Activated CD8-positive, alpha-beta memory T cell treated with anti-CD3 and anti-CD28 coated beads, Interleukin-2, amount 50 U/mL, for 24 hours (primary cell): Measurements from ENCODE around the gene ATP1A1.

ENCODE experiments used
- DNase-seq: peaks from one replicate; pipeline ENCODE4 v3.0.0-alpha.2; 2020; ENCODE audit errors: extremely low read depth

Gene ATP1A1

GRCh38 chr1:116345011-116345410, 28.0 kb upstream of the ATP1A1 start:
- DNase-seq, result no peak

DNA sequence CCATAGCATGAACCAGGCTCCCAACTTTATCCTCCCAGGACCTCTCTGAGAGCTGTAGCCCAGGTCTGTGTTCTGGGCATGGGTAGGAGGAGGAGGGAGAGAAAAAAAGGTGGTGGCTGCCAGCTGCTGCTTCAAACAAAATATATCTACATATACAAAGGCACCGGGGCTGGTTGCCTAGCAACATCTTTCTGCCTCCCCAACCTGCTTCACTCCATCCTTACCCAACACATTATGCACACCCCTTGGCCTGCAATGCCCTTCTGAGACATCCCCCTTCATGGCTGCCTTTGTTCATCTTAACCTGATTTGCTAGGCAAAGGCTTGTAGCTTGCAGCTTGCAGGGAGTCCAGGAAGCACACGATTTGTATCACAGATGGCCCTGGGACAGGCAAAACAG, 27.2 kb upstream of the ATP1A1 start:
- DNase-seq, result no peak

DNA sequence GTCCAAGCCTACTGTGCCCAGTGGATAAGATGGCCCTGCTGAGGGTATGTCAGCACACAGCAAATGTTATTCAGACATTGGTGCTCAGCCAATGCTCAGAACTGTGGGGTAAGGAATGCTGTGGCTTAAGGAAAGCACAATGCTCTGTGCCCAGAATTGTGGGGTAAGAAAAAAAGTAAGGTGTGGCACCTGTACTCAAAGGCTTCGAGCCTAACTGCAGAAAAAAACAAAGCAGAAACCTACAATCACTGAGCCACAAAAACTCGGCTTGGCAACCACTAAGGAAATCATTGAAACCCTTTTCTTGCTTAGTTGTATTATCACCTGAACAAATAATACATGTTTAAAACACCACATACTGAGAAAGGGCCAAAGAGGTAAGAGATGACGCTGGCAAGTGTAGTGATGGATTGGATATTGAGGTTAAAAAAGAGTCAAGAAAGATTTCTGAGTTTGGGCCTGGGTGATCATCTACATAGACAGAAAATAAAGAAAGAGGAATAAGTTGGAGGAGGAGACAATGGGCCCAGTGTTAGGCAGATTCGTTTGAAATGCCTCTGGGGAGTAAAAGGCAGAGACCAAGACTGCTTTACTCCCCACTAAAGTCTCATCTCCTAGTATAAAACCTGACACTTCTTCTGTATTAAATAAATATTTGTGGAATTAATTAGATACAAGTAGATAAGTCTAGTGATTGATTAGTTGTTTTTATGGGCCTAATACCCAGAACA, 25.9 kb upstream of the ATP1A1 start:
- no peak for DNase-seq

- DNase-seq, result no peak
Measured at GRCh38 chr1:116347696-116348095, 25.3 kb upstream of the ATP1A1 start.

DNA sequence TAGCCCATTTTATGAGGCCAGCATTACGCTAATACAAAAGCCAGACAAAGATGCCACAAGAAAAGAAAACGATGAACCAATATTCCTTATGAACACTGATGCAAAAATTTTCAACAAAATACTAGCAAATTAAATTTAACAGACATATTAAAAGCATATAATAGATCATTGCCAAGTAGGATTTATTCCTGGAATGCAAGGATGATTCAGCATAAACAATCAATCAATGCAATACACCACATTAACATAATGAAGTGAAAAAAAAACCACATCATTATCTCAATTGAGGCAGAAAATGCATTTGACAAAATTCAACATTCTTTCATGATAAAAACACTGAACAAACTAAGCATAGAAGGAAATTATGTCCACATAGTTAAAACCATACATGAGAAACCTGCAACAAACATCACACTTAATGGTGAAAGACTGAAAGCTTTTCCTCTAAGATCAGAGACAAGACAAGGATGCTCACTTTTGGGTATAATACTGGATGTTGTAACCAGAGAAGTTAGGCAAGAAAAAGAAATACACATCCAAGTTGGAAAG, 22.9 kb upstream of the ATP1A1 start:
- DNase-seq, result no peak

DNA sequence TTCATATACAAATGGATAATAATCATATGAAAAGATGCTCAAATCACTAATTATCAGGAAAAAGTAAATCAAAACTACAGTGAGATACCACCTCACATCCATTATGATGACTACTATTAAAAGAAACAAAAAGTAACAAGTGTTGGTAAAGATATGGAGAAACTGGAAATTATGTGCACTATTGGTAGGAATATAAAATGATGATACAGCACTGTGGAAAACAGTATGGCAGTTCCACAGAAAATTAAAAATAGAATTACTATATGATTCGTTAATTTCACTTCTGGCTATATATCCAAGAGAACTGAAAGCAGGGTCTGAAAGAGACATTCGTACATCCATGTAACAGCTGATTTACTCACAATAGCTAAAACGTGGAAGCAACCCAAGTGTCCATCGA, 21.1 kb upstream of the ATP1A1 start:
- no peak for DNase-seq

GRCh38 chr1:116352349-116352813, 20.7 kb upstream of the ATP1A1 start:
- no peak for DNase-seq

DNA sequence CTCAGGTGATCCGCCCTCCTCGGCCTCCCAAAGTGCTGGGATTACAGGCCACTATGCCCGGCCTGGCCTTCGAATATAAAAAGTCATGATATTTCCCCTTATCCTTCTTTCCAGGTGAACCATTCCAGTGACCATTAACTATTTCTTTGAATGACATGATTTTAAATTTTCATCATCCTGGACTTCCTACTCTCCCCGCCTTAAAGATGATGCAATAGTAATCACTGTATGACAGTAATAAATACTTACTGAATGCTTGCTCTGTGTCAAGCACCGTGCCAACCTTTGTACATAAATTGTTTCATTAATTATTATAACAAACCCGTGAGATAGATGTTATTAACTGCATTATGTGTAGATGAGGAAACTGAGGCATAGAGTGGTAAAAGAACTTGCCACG, 19.9 kb upstream of the ATP1A1 start:
- DNase-seq, result no peak

GRCh38 chr1:116356067-116356466, 17.0 kb upstream of the ATP1A1 start:
- no peak for DNase-seq

DNA sequence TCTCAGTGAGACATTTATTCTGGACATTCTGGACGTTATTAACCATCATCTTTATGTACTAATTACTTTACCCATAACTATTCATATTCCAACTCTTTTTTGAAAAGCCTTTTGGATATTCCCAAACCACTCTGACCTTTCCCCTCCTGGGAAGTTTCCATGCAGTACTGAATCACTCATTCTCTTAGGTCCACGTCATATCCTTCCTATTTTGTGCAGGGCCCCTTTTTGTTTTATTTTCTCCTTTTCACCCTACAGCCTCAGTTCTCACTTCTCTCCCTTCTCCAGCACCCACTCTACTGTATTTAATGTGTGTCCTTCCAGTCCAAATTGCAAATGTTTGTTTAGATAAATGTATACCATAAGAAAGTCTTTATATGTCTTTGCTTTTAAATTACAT, 16.4 kb upstream of the ATP1A1 start:
- no peak for DNase-seq

DNA sequence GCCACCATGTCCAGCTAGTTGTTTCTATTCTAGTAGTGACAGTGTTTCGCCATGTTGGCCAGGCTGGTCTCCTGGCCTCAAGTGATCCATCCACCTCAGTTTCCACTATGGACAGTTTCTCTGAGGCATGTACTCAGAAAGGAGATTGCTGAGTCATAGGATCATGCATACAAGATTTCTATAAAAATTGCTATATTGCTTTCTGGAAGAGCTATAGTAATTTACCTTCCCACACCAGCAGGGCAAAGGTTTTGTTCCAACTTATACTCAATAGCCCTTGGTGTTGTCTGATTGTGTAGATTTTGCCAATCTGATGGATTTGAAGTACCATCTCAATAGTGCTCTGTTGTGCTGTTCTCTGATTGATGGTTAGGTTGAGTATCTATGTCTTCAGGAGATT, 15.6 kb upstream of the ATP1A1 start:
- no peak for DNase-seq

GRCh38 chr1:116359060-116359830, 13.8 kb upstream of the ATP1A1 start:
- no peak for DNase-seq

- no peak for DNase-seq
Measured at GRCh38 chr1:116359871-116360270, 13.2 kb upstream of the ATP1A1 start.

DNA sequence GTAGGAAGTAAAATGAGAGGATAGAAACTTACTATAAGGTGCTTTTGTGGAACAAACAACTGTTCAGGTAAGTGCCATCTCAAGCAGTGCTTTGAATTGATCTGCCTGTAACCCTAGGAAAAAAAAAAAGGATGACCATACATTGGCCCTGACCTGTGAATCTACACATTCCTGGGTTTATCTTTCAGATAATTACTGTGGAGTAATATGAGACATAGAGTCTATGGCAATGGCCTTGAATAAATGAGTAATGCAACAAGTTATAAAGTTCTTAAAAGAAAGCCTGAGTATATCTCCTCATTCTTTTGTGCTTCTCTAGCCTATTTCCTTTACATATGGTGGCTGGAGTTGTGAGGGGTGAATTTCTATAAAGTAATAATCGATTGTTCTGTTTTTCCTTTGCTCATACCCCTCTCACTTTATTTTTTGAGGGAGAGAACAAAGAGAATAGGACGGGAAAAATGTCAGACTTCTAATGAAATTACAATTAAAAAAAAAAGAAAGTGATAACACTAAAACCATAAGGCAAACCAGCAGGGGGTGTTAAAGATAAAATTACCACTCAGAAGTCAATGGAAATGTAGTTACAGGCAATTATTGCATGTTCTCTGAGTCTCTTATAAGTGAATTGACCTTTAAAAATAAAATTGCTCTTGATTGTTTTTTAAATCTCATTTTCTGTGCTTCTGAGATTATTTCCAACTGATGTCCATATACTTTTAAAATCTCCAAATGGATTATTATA, 12.4 kb upstream of the ATP1A1 start:
- DNase-seq, result no peak

DNA sequence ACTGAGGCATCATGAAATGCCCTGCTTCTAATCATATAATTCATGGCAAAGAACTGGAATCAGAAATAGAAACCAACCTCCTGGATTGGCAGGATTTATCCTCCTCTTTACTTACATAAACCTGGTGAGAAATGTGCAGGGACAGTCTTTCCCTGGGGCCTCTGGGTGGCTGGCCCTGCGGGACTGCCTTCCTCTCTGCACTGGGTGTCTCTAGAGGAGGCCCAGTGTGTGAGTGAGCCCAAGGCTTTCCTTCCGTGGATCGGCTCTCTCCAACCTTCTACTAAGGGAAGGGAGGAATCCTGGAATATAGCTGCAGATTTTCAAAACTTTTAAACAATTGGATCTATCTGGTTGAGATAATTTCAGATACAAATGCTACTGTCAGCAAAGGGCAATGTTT, 11.4 kb upstream of the ATP1A1 start:
- DNase-seq, result no peak

DNA sequence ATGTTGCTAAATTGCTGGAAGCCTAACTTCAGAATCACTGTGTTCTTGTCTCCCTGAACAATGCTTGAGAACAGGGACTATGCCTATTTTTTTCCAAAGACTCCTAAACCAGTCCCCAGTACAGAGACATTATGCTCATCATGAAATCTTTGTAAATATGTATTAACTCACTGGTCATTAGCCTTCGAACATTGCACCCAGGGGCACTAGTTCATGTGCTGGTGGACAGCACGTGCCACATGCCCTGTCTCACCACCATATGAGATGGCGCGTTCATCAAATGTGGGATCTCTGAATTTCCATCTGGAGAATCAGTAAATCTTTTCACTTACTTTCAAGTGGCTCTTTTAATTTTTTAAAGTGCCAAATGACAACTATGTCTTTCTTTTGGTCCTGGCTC, 11.0 kb upstream of the ATP1A1 start:
- no peak for DNase-seq

GRCh38 chr1:116365353-116365780, 7.7 kb upstream of the ATP1A1 start:
- no peak for DNase-seq

DNA sequence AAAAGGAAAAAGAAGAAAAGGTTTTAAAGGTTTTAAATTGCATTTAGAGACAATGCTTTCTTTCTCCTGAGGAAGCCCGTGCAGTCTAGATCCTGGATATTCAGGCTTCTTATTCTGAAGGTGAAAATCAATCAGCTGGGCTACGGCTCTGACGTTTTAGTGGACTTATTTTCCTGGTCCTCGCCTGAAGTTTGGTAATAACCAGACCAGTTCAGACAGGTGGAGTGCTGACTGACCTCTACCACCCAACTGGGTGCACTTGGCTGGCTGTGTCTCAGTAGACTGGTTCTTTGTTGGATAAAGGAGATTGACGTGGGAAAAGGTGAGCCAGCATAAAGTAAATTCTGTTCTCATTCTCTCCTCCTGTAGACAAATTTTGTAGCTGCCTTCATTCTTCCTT, 7.2 kb upstream of the ATP1A1 start:
- DNase-seq, result no peak

DNA sequence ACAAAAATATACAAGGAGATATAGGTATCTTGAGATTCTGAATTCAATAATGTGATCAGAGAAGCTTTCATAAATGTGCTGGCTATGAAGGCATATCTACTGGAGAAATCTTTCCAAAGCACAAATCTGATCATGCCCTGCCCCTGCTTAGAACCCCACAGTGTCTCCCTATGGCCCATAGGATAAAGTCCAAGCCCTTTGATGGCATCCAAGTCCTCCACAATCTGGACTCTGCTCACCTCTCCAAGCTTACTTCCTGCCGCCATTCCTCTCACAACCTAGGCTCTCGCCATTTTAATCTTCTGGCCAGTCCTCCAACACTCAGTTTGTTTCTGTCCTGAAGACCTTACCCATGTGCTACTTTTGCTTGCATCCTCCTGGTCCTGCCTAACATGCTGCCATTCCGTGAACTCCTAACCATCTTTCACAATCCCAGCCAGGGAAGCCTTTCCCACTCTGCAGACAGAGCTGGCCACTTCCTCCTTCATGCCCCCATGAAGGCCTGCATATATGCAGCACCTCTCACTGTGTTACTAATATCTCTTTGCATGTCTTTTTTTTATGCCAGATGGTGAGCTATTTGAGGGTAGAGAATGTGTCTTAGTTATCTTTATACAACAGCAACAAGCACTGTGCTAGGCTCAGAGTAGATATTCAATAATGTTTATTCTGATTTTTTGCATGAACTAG, 5.6 kb upstream of the ATP1A1 start:
- no peak for DNase-seq

DNA sequence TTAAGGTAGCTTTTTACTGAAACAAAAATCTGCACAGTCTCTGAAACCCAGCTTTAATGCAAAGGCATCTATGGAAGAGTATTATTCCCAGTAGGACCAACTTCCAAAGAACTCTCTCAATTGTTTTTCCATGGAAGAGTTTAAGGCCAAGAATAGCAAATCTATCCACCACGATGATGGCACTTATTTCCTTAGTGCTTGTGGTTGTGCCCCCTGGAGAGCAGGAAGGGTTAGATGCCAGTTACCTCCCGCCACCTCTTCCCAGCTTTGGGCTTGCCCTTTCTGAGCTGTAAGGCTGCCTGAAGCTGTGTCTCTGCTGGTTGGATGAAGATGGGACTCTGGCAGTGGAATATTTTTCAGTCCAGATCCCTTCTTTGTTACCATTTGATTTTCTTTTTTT, 4.8 kb upstream of the ATP1A1 start:
- no peak for DNase-seq

- no peak for DNase-seq
Measured at GRCh38 chr1:116370181-116370580, 2.9 kb upstream of the ATP1A1 start.

- no peak for DNase-seq
Measured at GRCh38 chr1:116371752-116372151, 1.3 kb upstream of the ATP1A1 start.
